ENCODE results near the gene SH3PXD2A.

SH3PXD2A gene

GRCh38 chr10:103693812-103694205, 161.6 kb downstream of the SH3PXD2A start:
- no peak for TF ChIP-seq CTCF (conservative IDR thresholded peaks at IDR 0.05; ENCODE audit: low read depth, low read length)
- Histone ChIP-seq H3K27ac (no peak overlapping the region), H3K9ac (no peak overlapping the region), H3K36me3 (ENCODE audit: insufficient read depth) (no peaks in the 10 kb centered on the region), H4K20me1 (ENCODE audit: insufficient read depth) (no peaks in the 10 kb centered on the region), H2AFZ (ENCODE audit: low read depth) (peak overlapping the region; percentile 81; the same call in 1 of the 2 replicates), H3K4me2 (peak overlapping the region; percentile 71), H3K27me3 (ENCODE audit: insufficient read depth, low read depth) (no peaks in the 10 kb centered on the region), H3K4me1 (ENCODE audit: low read depth, poor library complexity, severe bottlenecking) (peaks cover 36% of the 10 kb centered on the region), H3K4me3 (IDR thresholded peaks at IDR 0.05; ENCODE audit: insufficient read depth, low read depth, low read length) (no peak overlapping the region), H3K79me2 (ENCODE audit: insufficient read depth, low read depth) (no peaks in the 10 kb centered on the region)

- Histone ChIP-seq H3K36me3 (ENCODE audit: insufficient read depth) (no peaks in the 10 kb centered on the region), H3K27ac (no peak overlapping the region; the same call in 1 of the 2 replicates), H3K4me3 (IDR thresholded peaks at IDR 0.05; ENCODE audit: insufficient read depth, low read depth, low read length) (no peak overlapping the region), H3K9ac (peak overlapping the region; percentile 63; the same call in 1 of the 2 replicates), H4K20me1 (ENCODE audit: insufficient read depth) (no peaks in the 10 kb centered on the region), H3K79me2 (ENCODE audit: insufficient read depth, low read depth) (no peaks in the 10 kb centered on the region), H3K4me2 (peak overlapping the region; percentile 73), H3K27me3 (ENCODE audit: insufficient read depth, low read depth) (no peaks in the 10 kb centered on the region), H3K4me1 (ENCODE audit: low read depth, poor library complexity, severe bottlenecking) (peaks cover 36% of the 10 kb centered on the region), H2AFZ (ENCODE audit: low read depth) (peak overlapping the region; percentile 81)
- no peak for TF ChIP-seq CTCF (conservative IDR thresholded peaks at IDR 0.05; ENCODE audit: low read depth, low read length)
Observed at GRCh38 chr10:103692952-103693811, 162.2 kb downstream of the SH3PXD2A start.

GRCh38 chr10:103692436-103692951, 162.9 kb downstream of the SH3PXD2A start:
- Histone ChIP-seq H3K9ac (peak overlapping the region; percentile 63), H3K79me2 (ENCODE audit: insufficient read depth, low read depth) (no peaks in the 10 kb centered on the region), H3K27ac (peak overlapping the region; percentile 19; the same call in 1 of the 2 replicates), H2AFZ (ENCODE audit: low read depth) (peak overlapping the region; percentile 81; the same call in 1 of the 2 replicates), H3K4me3 (IDR thresholded peaks at IDR 0.05; ENCODE audit: insufficient read depth, low read depth, low read length) (no peak overlapping the region), H4K20me1 (ENCODE audit: insufficient read depth) (no peaks in the 10 kb centered on the region), H3K27me3 (ENCODE audit: insufficient read depth, low read depth) (no peaks in the 10 kb centered on the region), H3K36me3 (ENCODE audit: insufficient read depth) (no peaks in the 10 kb centered on the region), H3K4me1 (ENCODE audit: low read depth, poor library complexity, severe bottlenecking) (peaks cover 36% of the 10 kb centered on the region), H3K4me2 (peak overlapping the region; percentile 73)
- TF ChIP-seq CTCF (conservative IDR thresholded peaks at IDR 0.05; ENCODE audit: low read depth, low read length), result no peak

GRCh38 chr10:103691723-103692435, 163.5 kb downstream of the SH3PXD2A start:
- peak overlapping the region; percentile 73 for H3K4me2 ChIP-seq
- peaks cover 32% of the 10 kb centered on the region for H3K4me1 ChIP-seq (ENCODE audit: low read depth, poor library complexity, severe bottlenecking)
- H3K4me3 ChIP-seq (IDR thresholded peaks at IDR 0.05; ENCODE audit: insufficient read depth, low read depth, low read length), result no peak overlapping the region
- H3K27ac ChIP-seq, result peak overlapping the region; percentile 24; the same call in 1 of the 2 replicates
- TF ChIP-seq CTCF (conservative IDR thresholded peaks at IDR 0.05; ENCODE audit: low read depth, low read length), result no peak
- H3K79me2 ChIP-seq (ENCODE audit: insufficient read depth, low read depth), result no peaks in the 10 kb centered on the region
- peak overlapping the region; percentile 81 for H2AFZ ChIP-seq (ENCODE audit: low read depth)
- no peaks in the 10 kb centered on the region for H4K20me1 ChIP-seq (ENCODE audit: insufficient read depth)
- no peaks in the 10 kb centered on the region for H3K36me3 ChIP-seq (ENCODE audit: insufficient read depth)
- peak overlapping the region; percentile 63; the same call in 1 of the 2 replicates for H3K9ac ChIP-seq
- no peaks in the 10 kb centered on the region for H3K27me3 ChIP-seq (ENCODE audit: insufficient read depth, low read depth)

Measured in KMS-11 (cell line).